ENCODE results near the gene SLC25A24. TPM values are rescaled to one million over a fixed set of nuclear protein-coding genes. Genes with fewer than 3 reads are reported as not detected.
"Not testable (repeated sequence)": the region's sequence is repeated elsewhere in the genome, so short reads cannot be mapped to it uniquely, and the experiment has no call there.

The SLC25A24 gene
- total RNA-seq, 1 experiment from 2014 or later, result 23.6 TPM

DNA sequence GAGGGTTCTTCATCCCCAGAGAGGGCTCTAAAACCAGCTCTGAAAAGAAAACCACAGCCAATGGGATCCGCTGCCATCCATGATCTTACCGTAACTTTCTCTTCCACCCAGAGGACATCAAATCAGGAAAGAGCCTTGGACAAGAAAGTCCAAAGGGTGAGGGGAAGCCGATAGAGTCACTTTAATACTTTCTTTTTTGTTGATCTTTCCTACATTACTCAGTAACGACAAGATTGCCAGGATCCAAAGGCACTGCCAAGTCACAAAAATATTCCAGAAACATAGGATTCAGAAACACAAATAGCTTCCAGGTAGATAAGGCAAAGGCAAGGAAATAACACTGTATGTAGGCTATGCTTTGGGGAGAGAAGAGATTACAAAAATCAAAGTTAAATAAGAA is 26.7 kb upstream of the SLC25A24 start:
- intact Hi-C loops (cut with micrococcal nuclease); H3K4me1 ChIP-seq (ENCODE audit: control insufficient read depth in 1 of 2, insufficient read depth in 2 of 2, low read length in 2 of 2); ATAC-seq; H3K36me3 ChIP-seq (ENCODE audit: control insufficient read depth in 1 of 2, insufficient read depth in 2 of 2, low read length in 2 of 2); H3K27me3 ChIP-seq (ENCODE audit: insufficient read depth, low read length); H3K9me3 ChIP-seq (ENCODE audit: control insufficient read depth in 1 of 2, insufficient read depth in 1 of 2, low read depth in 1 of 2, low read length in 2 of 2); H3K4me2 ChIP-seq (ENCODE audit: low read length); H4K20me1 ChIP-seq (ENCODE audit: insufficient read depth); DNase-seq (ENCODE audit: low read depth, low spot score); POLR2A ChIA-PET; H3K79me2 ChIP-seq (ENCODE audit: insufficient read depth, low read length); H3K9me2 ChIP-seq (ENCODE audit: insufficient read depth); H3K27ac ChIP-seq (ENCODE audit: low read depth, low read length); RAD21 ChIA-PET (ENCODE audit: low non-redundant PET in 1 of 2, low total read pairs in 2 of 2, uncharacterized antibody in 2 of 2, unreplicated experiment in 2 of 2); BruUV-seq (replicated peaks); H3K9ac ChIP-seq (ENCODE audit: low read length); H2AFZ ChIP-seq (ENCODE audit: low read depth, low read length, poor library complexity, severe bottlenecking); CTCF ChIA-PET; H3K4me3 ChIP-seq (replicated peaks in 1 of 2; ENCODE audit: low read depth in 1 of 2, low read length in 2 of 2): not testable (repeated sequence)

DNA sequence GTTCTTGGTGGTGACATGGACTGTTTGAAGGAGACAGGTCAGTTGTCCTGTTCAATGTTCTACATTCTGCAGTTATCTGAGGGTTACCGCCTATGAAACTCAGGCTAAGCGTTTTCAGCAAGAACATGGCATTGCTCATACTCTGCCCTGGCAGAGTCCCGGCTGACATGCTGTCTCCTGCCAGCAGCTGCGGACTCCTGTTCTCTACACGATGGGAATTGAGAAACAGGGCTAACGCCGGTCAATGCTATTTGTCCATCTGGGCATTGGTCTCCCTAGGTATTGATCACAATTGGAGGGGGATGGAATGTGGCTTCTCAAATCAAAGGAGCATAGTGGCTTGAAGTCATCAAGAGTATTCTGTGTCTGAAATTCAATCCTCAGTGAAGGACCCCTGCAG is 23.1 kb upstream of the SLC25A24 start:
- H2AFZ ChIP-seq (ENCODE audit: low read depth, low read length, poor library complexity, severe bottlenecking); ATAC-seq; H4K20me1 ChIP-seq (ENCODE audit: insufficient read depth); intact Hi-C loops (cut with micrococcal nuclease); H3K27me3 ChIP-seq (ENCODE audit: insufficient read depth, low read length); H3K9ac ChIP-seq (ENCODE audit: low read length); H3K9me3 ChIP-seq (ENCODE audit: control insufficient read depth in 1 of 2, insufficient read depth in 1 of 2, low read depth in 1 of 2, low read length in 2 of 2); RAD21 ChIA-PET (ENCODE audit: low non-redundant PET in 1 of 2, low total read pairs in 2 of 2, uncharacterized antibody in 2 of 2, unreplicated experiment in 2 of 2); H3K4me3 ChIP-seq (replicated peaks in 1 of 2; ENCODE audit: low read depth in 1 of 2, low read length in 2 of 2); H3K27ac ChIP-seq (ENCODE audit: low read depth, low read length); POLR2A ChIA-PET; DNase-seq (ENCODE audit: low read depth, low spot score); CTCF ChIA-PET; H3K36me3 ChIP-seq (ENCODE audit: control insufficient read depth in 1 of 2, insufficient read depth in 2 of 2, low read length in 2 of 2); BruUV-seq (replicated peaks); H3K4me2 ChIP-seq (ENCODE audit: low read length); H3K4me1 ChIP-seq (ENCODE audit: control insufficient read depth in 1 of 2, insufficient read depth in 2 of 2, low read length in 2 of 2); H3K9me2 ChIP-seq (ENCODE audit: insufficient read depth); H3K79me2 ChIP-seq (ENCODE audit: insufficient read depth, low read length): not testable (repeated sequence)

DNA sequence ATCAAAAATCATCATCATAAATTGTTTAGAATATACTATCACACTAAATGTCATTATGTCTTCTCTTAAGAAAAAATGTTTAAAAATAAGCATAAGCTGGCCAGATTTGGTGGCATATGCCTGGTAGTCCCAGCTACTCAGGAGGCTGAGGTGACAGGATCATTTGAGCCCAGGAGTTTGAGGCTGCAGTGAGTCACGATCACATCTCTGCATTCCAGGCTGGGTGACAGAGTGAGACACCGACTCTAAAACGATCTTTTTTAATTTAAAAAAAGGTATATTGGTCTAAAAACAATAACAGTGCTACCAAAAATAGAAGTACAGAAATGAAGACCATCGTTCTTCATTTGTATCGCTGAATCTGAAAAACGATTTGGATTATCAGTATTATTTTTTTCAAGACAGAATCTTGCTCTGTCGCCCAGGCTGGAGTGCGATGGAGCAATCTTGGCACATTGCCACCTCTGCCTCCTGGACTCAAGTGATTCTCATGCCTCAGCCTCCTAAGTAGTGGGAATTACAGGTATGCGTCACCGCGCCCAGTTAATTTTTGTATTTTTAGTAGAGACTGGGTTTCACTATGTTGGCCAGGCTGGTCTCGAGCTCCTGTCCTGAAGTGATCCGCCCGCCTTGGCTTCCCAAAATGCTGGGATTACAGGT is 17.5 kb upstream of the SLC25A24 start:
- peak; percentile 86 for ATAC-seq
- BruUV-seq (replicated peaks); CTCF ChIA-PET; H3K9ac ChIP-seq (ENCODE audit: low read length); RAD21 ChIA-PET (ENCODE audit: low non-redundant PET in 1 of 2, low total read pairs in 2 of 2, uncharacterized antibody in 2 of 2, unreplicated experiment in 2 of 2); POLR2A ChIA-PET; H3K79me2 ChIP-seq (ENCODE audit: insufficient read depth, low read length); H3K9me3 ChIP-seq (ENCODE audit: control insufficient read depth in 1 of 2, insufficient read depth in 1 of 2, low read depth in 1 of 2, low read length in 2 of 2); H3K27ac ChIP-seq (ENCODE audit: low read depth, low read length); H3K36me3 ChIP-seq (ENCODE audit: control insufficient read depth in 1 of 2, insufficient read depth in 2 of 2, low read length in 2 of 2); DNase-seq (ENCODE audit: low read depth, low spot score); H3K9me2 ChIP-seq (ENCODE audit: insufficient read depth); H3K27me3 ChIP-seq (ENCODE audit: insufficient read depth, low read length); intact Hi-C loops (cut with micrococcal nuclease); H4K20me1 ChIP-seq (ENCODE audit: insufficient read depth): not testable (repeated sequence)
- H3K4me2 ChIP-seq (ENCODE audit: low read length), result peak overlapping the region; percentile 62
- H3K4me1 ChIP-seq (ENCODE audit: control insufficient read depth in 1 of 2, insufficient read depth in 2 of 2, low read length in 2 of 2), result peaks cover 2 to 17% of the 10 kb centered on the region in 2 experiments; a peak in 3 of 4 replicates
- peak overlapping the region; percentile 9 to 13; a peak in 1 of 4 replicates for H3K4me3 ChIP-seq (replicated peaks in 1 of 2; ENCODE audit: low read depth in 1 of 2, low read length in 2 of 2)
- peak overlapping the region; percentile 82 for H2AFZ ChIP-seq (ENCODE audit: low read depth, low read length, poor library complexity, severe bottlenecking)
